Fibroblast of upper back skin (primary cell): ENCODE measurements around the gene SMDT1.

Experiments used
- DNase-seq: peaks from one replicate; pipeline ENCODE4 v3.0.0-alpha.2; 2013

SMDT1 gene, protein sequence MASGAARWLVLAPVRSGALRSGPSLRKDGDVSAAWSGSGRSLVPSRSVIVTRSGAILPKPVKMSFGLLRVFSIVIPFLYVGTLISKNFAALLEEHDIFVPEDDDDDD

DNA sequence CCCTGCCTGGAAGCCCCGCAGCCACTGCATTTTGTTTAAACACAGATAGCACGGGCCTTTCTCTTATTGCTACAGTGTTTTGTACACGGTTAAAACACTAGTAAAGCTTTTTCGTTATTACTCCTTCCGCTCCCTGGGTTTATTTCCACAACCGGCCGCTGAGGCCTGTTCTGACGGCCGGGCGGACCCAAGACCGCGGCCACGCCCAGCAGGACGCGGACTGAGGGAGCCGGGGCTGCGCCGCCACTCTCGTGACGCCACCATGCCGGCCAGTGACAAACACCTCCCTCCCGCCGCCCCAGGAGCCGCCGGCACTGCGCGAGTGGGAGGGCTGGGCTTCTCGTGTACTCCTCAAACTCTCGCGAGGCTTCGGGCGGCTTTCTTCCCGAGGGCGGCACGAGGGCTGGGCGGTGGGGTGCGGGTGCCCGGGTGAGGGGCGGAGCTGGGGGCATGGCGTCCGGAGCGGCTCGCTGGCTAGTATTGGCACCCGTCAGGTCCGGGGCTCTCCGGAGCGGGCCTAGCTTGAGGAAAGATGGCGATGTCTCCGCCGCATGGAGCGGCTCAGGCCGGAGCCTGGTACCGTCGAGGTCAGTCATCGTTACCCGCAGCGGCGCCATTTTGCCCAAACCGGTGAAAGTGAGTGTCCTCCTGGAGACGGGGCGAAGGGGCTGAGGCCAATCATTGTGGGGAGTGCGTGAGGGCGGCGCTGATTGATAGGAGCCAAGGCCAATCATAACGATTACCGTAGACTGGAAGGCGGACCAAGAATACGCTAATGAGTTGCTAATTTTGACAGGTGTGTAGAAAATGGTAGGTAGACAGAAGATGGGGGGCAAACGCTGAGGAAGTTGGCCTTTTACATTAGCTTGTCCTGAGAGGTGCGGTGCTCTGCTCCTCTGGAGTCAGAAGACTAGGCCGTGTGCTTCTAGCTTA, at the start of gene SMDT1:
Gene SMDT1, plus strand, starts transcription at position 382 of the 933 bp plus-strand sequence. Its CDS starts 69 bp downstream, at position 451.
- peak; percentile 99 for DNase-seq

GRCh38 chr22:42033263-42034181, 46.0 kb upstream of the SMDT1 start:
- no peak for DNase-seq

- no peak for DNase-seq
Measured at GRCh38 chr22:42035256-42035655, 44.2 kb upstream of the SMDT1 start.

DNA sequence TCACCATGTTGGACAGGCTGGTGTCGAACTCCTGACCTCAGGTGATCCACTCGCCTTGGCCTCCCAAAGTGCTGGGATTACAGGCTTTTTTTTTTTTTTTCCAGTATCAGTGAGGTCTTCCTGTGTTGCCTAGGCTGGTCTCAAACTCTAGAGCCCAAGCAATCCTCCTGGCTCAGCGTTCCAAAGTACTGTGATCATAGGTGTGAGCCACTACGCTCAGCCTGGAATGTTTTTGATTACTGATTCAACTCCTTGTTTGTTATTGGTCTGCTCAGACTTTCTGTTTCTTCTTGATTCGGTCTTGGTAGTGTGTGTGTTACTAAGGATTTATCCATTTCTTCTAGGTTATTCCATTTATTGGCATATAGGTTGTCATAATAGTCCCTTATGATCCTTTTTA, 40.2 kb upstream of the SMDT1 start:
- no peak for DNase-seq

- no peak for DNase-seq
Measured at GRCh38 chr22:42041784-42042183, 37.7 kb upstream of the SMDT1 start.

DNA sequence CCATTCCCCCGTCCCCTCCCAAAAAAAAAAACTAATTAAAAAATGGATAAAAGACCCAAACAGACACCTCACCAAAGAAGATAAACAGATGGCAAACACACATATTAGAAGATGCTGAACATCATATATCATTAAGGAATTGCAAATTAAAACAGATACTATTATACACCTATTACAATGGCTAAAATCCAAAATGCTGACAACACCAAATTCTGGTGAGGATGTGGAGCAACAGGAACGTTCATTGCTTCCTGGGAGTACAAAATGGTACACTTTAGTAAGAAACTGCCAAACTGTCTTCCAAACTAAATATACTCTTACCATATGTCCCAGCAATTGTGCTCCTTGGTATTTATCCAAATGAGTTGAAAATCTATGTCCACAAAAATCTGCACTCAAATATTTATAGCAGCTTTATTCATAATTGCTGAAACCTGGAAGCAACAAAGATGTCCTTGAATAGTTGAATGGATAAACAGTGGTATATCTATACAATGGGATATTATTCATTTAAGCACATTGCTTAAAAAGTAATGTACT, 28.8 kb upstream of the SMDT1 start:
- DNase-seq, result no peak

GRCh38 chr22:42052765-42053164, 26.7 kb upstream of the SMDT1 start:
- DNase-seq, result no peak

- DNase-seq, result no peak
Measured at GRCh38 chr22:42056757-42057511, 22.6 kb upstream of the SMDT1 start.

DNA sequence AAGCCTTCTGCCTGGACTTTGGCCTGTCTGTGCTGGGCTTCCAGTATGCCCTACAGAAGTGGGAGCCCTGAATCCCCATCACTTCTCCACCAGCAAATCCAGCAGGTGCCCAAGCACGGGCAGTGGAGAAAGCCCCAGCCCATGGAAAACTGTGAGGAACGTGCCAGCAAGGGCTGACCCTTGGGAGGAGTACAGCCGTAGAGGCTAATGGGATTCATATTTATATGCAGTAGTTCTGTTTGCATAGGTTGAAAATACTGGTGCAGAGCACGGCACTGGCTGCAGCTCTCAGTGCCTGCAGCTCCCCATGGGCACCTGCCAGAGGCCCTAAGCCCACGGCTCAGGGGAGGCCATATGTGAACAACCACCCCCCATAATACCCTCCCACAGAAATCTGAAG, 19.0 kb upstream of the SMDT1 start:
- DNase-seq, result no peak

DNA sequence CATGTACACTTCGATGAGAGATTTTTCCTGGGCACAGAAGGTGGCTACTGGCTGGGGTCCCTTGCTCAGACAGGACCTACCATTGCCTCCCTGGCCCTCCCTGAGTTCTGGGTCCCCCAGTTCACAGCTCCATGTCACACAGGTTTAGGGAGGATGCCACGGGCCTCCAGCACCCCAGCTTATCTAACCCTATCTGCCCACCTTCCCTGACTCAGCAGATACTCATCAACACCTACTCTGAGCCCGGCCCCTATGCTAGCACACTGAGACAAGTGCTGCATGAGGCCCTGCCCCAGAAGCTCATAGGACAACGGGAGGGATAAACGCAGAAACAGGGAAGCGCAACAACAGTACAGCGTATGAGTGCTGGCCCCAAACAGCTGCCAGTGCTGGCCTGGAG, 18.5 kb upstream of the SMDT1 start:
- no peak for DNase-seq

DNA sequence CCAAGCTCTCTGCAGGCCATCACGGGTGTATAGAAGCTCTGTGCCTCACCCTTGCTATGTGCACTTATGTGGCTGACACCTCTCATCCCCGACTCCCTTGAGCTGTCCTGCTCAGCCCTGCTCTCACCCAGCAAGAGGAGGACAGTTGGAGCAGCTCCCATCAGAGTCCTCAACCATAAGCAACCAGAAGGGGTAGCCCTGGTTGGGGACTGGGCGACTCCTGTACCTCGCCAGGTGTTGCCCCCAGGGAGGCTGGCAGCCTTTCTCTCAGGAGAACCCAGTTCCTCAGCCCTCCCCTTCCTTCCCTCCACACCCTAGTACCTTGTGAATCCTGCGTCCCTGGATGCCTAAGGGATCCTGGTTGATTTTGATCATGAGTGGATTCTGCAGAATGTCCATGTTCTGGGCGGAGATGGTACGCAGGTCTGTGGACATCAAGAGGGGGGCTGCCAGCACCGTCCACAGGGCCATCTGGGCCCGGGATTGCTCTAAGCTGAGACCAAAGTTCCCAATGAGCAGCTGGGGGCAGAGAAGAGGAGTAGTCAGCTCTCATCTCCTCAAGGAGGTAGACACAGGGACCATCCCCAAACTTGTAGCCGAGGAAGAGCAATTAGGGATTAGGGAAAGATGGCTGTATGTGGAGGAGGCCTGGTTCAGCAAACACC, 16.9 kb upstream of the SMDT1 start:
- DNase-seq, result no peak

DNA sequence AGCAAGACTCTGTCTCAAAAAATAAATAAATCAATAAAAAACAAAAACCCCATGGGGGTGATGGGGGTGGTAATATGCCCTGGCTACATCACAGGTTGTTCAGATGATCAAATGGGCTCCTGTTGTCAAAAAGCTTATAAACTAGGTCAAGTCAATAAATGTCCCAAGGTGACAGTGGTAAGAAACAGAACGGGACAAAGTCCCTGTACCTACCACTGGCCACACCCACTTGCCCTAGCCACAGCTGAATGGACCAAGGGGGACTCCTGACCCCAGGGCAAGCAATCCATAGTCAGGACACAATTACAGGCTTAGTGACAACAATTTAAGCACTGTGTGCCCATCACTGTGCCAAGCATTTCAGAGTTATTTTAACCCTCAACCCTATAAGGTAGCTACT, 14.9 kb upstream of the SMDT1 start:
- no peak for DNase-seq

DNA sequence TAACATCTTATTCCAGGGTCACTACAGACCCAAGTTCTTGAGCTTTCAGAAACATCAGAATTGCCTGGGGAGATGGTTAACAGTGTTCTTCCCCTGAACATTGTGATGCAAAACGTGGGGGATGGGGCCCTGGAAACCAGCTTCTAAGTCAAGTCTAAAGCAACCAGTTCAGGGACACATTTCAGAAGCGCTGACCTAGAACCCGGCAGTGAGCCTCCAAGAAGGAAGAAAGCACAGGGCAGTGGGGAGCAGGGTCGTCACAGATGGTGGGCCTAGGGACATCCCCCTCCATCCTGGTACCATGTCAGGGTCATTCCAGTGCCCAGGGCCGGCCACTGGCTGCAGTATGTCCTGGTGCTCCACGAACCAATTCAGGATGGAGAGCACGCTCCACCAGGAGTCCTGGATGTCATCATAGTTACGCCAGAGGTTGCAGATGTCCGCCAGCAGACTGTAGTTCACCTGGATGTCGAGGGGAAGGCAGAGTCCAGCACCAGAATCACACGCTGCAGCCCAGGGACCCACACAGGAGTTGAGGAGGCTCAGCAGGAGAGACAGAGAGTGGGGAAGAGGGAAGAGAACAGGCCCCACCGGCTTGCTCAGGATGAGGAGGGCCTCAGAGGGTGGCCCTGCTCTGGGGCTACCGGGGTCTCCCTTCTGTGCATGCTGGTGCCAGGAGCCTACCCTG, 13.9 kb upstream of the SMDT1 start:
- DNase-seq, result no peak

DNA sequence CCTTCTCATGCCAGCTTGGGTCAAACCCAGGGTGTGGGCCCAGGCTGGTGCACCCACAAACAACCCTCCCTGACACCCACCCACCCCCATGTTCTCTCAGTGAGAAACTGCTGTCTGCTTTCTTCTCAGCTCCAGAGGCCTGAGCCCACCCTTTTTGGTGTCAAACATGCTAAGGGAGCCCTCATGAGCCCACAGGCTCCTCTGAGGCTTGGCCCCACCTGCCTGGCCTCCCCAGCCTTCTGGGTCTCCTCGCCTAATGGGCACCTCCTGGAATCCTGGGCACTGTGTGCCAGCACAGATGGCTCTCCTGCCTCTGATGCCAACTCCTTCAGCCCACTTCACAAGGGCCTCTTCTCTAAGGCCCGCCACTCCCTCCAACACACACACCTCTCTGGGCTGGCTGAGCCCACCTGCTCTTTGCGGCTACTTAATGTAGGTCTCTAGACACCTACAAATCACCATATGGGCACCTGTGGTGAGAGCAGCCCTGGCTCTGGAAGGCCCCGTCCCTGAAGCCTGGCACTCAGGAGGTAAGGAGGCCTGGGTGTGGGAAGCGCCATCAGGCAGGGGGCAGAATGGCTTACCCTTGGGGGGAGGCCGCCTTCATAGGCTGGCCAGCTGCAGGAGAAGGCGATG, 13.3 kb upstream of the SMDT1 start:
- no peak for DNase-seq

DNA sequence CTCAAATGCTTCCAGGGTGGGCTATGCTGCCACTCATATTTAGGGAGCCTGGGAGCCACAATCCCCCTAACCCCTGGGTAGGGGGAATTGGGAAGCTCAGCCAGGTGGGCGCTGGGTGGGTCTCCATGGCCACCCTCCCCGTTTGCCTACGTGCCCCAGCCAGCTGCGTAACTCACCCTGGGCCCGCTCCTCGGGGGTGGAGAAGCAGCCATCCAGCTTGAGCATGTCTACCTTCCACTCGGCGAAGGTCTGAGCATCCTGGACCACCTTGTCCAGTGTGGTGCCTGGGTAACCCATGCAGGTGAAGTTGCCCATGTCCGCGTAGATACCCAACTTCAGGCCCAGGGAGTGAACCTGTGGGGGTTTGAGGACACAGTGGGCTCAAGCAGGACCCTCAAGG, 12.6 kb upstream of the SMDT1 start:
- DNase-seq, result no peak

DNA sequence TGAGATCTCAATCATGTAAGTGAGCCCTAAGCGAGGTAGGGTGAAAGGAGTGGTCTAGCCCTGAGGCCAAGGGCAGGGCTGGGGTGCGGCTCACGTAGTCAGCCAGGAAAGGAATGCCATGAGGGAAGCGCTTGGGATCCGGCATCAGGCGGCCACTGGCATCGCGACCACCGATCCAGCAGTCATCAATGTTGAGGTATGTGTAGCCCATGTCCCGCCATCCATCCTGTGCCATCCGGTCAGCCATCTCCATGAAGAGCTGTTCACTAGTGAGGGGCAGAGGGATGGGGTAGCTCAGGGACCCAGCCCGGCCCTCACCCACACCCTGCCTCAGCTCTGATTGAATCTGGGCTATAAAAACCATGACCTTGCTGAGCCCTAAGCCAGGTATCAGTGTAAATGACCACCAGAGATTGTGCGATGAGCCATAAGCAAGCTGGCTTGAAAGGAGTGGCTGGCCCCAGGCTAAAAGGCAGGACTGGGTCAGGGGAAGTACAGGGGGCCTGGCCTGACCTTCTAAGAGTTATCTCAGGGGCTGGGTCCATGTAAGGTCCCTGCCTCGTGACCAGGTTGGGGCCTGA, 11.7 kb upstream of the SMDT1 start:
- DNase-seq, result no peak

- DNase-seq, result no peak
Measured at GRCh38 chr22:42068291-42068690, 11.2 kb upstream of the SMDT1 start.

DNA sequence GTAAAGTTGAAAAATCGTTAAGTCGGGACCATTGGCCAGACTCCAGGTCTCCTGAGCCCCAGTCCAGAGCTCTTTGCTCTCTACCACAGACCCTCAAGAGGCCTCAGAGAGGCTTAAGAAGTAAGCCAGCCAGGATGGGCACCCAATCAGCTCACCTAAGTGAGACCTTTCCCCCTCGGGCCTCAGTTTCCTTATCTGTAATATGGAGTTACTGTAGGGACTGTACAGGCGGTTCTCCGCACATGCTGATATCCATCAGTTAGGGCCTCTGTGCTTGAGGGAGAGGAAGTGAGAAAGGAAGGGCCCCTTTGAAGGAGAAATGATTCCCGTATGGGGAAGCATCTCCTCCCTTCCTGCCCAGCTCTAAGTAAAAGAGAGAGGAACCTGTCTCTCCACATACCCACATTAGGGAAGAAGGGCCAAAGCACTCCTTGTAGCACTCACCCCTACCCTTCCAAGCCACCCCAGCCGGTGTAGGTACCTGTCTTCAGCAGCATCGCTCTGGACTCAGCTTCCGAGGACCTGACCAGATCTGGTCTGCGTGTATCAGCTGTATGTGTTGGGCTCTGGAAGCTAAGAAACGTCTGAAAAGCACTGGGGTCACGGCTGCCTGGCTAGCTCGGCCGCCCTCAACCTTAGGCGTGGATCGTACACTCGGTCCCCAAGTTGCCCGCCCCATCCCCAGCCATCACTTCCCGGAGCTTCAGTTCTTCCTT, 9.5 kb upstream of the SMDT1 start:
- no peak for DNase-seq
